Gastrocnemius medialis (tissue), 4 donors: ENCODE data around the gene TFRC.

Source experiments
- CTCF ChIP-seq, 5 experiments: fragments of 450-650 bp in 3 of 5; fragments of 200-600 bp in 2 of 5; sonication (generic) in 2 of 5; IDR thresholded peaks in 4 of 5; conservative IDR thresholded peaks in 1 of 5; 1 replicate in 4 of 5; 2 replicates in 1 of 5; pipeline ENCODE4 v1.5.1; 2016 to 2019; ENCODE audit warnings: antibody characterized with exemption in 5 of 5, mild to moderate bottlenecking in 3 of 5, moderate library complexity in 3 of 5
- POLR2A ChIP-seq, 2 donors: fragments of 450-650 bp; IDR thresholded peaks; one replicate each; pipeline ENCODE4 v1.6.1; 2017; ENCODE audit warnings: antibody characterized with exemption in 2 of 2, mild to moderate bottlenecking in 2 of 2, moderate library complexity in 2 of 2

DNA sequence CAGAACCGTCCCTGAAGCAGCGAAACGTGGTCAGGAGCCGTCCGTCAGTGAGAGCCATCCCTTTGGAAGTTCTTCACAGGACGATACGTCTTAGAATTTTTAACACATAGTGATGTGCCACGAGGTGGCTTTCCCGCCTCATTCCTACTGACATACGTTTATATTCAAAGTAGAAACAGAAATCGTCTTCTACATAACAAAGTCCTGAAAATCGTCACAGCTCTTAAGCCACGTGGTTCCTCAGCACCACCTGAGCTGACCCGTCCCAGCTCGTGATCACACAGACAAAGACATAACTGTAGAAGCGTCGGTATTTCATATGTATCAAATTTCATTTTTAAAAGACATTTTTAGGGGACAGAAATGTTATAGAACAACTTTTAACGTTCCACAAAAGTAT is 73.5 kb downstream of the TFRC start:
- TF ChIP-seq CTCF (IDR thresholded peaks at IDR 0.05 in 4 of 5, conservative IDR thresholded peaks at IDR 0.05 in 1 of 5), result no peak
- TF ChIP-seq POLR2A (IDR thresholded peaks at IDR 0.05), result no peak
